GM19193 (cell line): ENCODE measurements around the gene CDIPT.

Source experiments
- POLR2A ChIP-seq: IDR thresholded peaks from 4 replicates; pipeline ENCODE4 v1.6.1; 2011; ENCODE audit not compliant: insufficient read depth, insufficient read length; ENCODE audit errors: extremely low read depth

CDIPT gene

DNA sequence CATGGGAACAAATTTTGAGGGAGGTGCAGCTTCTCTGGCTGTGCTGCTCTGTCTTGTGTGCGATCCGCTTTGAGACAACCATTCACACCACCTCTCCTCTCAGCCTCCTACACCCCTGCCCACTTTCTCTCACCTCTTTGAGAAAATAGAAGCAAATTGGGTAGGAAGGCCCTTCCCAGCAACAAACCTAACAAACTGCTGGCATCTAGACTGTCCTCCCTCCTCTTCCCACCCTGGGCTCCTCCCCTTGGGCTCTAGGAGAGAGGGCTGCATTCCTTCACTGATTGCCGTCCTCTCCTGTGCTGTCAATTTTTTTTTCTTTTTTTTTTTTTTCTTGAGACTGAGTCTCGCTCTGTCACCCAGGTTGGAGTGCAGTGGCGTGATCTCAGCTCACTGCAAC is 13.5 kb downstream of the CDIPT start:
- no peak for TF ChIP-seq POLR2A

DNA sequence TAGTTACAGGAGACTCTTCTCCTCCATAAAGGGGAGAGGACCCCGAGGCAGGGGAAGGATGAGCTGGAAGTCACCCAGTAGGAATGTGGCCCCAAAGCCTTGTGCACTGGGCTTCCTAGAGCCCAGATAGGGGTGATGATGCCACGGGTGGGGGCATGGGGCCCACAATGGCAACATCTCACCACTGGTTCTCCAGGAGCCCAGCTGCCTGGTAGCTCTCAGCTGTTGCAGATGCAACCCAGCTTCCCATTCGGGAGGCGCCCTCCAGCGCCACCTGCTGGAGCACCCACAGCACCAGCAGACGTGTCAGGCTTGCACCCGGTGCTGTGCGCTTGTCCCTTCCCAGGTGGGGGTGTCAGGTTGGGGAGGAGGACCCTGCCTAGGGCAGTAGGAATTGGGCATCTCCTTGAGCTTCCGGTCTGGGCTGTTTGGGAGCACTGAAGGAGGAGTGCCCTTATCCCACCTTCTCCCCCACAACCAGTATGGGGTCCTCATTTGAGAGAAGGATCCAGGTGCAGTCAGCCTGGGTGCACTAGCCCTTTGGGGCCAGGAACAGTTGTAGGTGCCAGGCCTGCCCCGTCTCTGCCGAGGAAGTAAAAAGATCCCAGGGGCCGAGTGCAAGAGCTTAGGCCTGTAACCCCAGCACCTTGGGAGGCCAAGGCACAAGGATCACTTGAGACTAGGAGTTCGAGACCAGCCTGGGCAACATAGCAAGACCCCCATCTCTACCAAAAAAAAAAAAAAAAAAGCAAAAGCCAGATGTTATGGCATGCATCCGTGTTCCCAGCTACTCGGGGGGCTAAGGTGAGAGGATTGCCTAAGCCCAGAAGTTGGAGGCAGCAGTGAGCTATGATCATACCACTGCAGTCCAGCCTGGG is 14.4 kb downstream of the CDIPT start:
- TF ChIP-seq POLR2A = no peak

DNA sequence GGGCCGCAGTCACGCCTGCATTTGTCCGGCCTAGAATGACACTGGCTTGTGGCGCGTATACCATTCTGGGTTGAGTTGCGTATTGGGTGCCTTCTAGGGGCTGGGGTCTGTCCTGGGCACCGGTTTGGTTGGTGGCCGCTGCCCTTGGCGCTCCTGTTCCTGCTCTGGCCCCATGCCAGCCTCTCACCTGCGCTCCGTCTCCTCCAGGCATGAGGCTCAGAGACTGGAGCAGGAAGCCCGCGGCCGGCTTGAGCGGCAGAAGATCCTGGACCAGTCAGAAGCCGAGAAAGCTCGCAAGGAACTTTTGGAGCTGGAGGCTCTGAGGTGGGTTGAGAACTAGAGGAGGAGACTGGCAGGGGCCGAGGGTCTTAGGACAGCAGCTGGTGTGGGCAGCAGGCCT is 17.4 kb downstream of the CDIPT start:
- TF ChIP-seq POLR2A = no peak

DNA sequence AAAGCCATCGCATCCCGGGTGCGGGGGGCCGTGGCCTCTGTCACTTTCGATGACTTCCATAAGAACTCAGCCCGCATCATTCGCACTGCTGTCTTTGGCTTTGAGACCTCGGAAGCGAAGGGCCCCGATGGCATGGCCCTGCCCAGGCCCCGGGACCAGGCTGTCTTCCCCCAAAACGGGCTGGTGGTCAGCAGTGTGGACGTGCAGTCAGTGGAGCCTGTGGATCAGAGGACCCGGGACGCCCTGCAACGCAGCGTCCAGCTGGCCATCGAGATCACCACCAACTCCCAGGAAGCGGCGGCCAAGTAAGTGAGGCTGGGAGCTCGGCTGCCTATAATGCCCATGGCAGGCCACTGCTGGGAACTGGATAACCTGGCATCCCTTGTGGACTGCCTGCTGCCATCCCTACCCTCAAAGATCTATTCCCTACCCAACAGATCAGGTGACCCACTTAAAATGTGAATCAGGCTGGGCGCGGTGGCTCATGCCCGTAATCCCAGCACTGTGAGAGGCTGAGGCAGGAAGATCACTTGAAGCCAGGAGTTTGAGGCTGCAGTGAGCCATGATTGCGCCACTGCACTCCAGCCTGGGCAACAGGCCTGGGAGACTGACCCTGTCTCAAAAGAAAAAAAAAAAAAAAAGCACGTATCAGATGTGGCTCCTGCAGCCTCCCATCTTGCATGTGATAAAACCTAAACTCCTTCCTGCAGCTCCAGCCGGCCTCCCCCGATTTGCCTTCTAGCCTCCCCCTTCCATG is 18.3 kb downstream of the CDIPT start:
- TF ChIP-seq POLR2A = no peak

- no peak for TF ChIP-seq POLR2A
These were observed 19.1 kb downstream of the CDIPT start for GRCh38 chr16:29843931-29844330.

- no peak for TF ChIP-seq POLR2A
These were observed 20.2 kb downstream of the CDIPT start for GRCh38 chr16:29842732-29843346.

- TF ChIP-seq POLR2A = no peak
These were observed 21.4 kb downstream of the CDIPT start for GRCh38 chr16:29841631-29842030.

DNA sequence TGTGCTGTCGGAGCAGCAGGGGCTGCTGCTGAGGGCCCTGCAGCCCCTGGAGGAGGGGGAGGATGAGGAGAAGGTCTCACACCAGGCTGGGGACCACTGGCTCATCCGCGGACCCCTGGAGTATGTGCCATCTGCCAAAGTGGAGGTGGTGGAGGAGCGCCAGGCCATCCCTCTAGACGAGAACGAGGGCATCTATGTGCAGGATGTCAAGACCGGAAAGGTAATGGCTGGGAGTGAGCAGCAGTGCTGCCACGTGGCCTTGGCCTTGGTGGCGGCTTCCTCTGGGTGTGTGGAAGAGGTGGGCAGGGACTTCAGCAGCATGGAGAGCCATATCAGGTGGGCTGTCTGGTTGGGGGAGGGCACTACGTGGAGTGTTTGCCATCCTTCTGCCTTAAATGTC is 22.8 kb downstream of the CDIPT start:
- TF ChIP-seq POLR2A = no peak

GRCh38 chr16:29839822-29840221 is 23.2 kb downstream of the CDIPT start:
- no peak for TF ChIP-seq POLR2A

DNA sequence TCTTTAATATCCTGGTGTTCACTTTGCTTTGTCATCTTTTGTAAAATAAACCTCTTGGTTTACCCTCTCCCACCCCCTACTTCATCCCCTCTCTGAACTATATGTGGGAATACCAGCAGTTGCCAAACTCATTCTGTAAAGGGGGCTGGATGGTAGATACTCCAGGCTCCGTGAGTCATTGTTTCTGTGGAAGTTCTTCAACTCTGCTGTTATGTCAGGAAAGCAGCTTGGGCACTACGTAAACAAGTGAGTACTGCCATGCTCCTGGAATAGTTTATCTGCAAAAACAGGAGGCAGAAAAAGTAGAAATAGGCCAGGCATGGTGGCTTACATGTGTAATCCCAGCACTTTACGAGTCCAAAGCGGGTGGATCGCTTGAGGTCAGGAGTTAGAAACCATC is 25.2 kb downstream of the CDIPT start:
- TF ChIP-seq POLR2A = no peak

DNA sequence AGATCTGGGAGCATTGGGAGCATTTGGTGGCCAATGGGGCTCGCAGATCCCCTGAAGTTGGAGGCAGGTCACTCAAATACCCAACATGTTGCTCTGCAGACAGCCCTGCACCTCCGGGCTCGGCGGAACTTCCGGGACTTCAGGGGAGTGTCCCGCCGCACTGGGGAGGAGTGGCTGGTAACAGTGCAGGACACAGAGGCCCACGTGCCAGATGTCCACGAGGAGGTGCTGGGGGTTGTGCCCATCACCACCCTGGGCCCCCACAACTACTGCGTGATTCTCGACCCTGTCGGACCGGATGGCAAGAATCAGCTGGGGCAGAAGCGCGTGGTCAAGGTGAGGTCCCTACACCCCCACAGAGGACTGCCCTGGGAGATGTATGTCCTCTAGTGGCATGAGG is 26.4 kb downstream of the CDIPT start:
- no peak for TF ChIP-seq POLR2A

DNA sequence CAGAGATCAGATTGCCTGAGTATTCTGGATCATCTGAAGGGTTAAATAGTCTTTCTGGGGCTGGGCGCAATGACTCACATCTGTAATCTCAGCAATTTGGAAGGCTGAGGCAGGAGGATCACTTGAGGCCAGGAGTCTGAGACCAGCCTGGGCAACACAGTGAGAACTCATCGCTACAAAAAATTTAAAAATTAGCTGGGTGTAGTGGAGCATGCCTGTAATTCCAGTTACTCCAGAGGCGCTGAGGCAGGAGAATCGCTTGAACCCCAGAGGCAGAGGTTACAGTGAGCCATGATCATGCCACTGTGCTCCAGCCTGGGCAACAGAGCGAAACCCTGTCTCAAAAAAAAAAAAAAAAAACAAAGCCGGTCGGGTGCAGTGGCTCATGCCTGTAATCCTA is 27.1 kb downstream of the CDIPT start:
- no peak for TF ChIP-seq POLR2A

DNA sequence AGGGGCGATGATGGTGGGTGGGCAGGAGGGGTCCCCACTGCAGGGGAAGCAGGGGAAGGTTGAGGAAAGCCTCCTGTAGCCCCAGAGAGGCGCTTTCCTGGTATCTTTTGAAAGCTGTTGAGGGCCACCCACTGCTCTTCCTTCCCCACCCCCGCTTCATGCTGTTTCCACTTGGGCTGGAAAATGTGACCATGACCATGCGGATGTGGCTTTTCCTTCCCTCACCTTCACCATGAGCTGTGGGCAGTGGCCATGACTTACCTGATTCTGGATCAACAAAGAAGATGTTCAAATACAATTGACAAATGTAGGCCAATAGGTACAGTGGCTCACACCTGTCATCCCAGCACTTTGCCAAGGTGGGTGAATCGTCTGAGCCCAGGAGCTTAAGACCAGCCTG is 28.9 kb downstream of the CDIPT start:
- TF ChIP-seq POLR2A = no peak

DNA sequence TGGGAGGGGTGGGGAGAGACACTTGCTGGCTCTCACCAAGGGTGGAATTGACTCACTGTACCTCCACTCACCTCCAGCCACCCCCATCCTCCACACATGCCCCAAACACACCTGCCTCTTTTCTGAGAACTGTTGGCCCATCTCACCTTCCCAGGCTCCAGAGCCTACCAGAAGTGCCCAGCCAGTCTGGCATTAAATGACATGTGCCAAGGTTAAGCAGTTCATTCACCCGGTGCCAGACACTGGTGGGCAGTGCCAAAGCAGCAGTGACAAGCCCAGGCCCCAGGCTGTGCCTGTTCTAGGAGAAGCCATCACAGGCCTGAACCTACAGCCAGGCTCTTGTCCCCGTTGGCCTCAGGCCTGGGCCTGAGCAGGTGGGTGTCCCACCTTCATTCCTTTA is 31.5 kb downstream of the CDIPT start:
- TF ChIP-seq POLR2A = no peak

- TF ChIP-seq POLR2A = no peak
These were observed 32.3 kb downstream of the CDIPT start for GRCh38 chr16:29830774-29831173.

DNA sequence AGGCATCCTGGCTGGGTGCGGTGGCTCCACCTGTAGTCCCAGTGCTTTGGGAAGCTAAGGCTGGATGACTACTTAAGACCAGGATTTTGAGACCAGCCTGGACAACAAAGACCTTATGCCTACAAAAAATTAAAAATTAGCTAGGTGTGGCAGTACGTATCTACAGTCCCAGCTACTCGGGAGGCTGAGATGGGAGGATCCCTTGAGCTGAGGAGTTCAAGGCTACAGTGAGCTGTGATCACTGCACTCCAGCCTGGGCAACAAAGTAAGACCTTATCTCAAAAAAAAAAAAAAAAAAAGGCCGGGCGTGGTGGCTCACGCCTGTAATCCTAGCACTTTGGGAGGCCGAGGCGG is 36.7 kb downstream of the CDIPT start:
- TF ChIP-seq POLR2A = no peak
